ENCODE data around the gene ACTR5.
"Not testable (repeated sequence)": the region's sequence is repeated elsewhere in the genome, so short reads cannot be mapped to it uniquely, and the experiment has no call there.

The ACTR5 gene

DNA sequence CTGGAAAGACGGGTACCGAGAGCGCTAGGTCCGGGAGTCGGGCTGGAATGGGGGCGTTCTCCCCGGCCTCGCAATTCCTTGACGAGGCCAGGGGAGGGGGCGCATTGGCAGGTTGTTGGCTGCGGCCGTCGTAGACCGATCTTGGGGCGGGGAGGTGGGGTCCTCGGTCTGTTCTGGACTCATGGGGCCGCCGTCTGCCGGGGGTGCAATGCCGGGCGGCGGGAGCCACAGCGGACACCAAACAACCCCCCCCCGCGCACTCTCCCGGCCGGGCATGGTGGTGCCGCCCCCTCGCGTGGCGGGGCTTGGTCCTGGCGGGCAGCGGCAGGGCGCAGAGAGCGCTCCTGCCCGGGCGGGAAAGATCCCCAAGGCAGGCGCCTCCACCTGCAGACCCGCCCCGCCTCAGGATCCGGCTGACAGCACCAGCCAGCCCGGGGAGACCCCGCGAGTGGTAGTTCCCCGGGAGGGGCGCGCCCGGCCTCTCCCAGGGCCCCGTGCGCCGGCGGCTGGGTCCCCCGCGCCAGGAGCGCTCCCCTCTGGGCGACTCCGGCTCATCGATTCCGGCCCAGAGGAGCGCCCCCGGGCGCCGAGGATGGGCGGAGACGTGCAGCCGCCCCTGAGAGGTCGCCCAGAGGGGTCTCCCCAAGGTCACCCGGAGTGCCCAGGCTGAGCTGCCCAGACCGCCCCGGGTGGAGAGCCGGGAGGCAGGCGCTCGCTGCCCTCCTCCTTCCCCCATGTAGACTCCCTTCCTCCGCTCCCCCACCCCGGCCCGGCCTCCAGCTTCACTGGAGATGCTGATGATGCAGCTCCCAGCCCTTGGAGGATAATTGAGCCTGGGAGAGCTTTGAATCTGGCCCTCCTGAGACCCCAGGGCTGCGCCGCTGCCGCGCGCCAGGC, 57.9 kb downstream of the ACTR5 start:
- no peaks in the 10 kb centered on the region for H3K36me3 ChIP-seq (ENCODE audit: insufficient read depth, low read length)
- peak overlapping the region; percentile 61 for H3K4me3 ChIP-seq (ENCODE audit: low read length)
- H3K4me1 ChIP-seq (ENCODE audit: insufficient read depth, low read length), result peaks cover 33% of the 10 kb centered on the region
- peak overlapping the region; percentile 94 for H2AFZ ChIP-seq (ENCODE audit: low read depth, low read length)
- H3K9me3 ChIP-seq (ENCODE audit: low read length), result no peaks in the 10 kb centered on the region
- H3K27me3 ChIP-seq (ENCODE audit: insufficient read depth, low read length), result no peaks in the 10 kb centered on the region

DNA sequence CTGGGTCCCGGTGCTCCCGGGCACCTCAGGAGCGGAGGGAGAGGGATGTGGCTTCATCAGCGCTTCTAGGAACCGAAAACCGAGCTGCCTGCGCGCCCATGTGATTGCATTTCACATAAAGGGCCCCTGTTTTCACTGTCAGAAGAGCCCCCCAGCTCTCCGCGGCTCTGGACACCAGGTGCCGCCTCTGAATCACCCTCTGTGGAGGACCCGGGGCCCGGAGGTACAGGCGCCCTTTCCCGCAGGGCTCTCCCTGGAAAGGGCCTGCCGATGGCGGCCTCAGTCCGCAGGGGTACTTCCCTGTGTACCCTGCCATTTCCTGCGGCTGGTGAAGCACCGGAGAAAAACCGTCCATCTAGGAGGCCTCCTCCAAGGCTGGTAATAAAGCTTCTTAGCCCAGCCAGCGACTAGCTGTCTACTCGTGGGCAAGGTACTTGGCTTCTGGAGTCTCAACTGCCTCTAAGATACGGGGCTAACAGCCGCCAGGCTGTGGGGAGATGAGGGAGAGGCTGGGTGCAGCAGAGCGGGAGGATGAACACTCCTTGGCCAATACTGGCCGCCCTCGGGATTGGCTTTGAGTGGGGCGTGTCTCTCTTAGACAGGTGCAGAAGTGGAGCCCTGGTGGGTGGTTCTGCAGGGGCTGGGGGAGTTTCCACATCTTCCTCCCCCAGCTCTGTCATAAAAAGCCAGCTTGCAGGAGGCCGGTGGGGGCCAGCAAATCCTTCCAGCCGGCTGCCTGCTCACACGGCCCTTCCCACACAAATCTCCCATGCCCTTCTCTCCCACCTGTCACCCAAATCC, 58.8 kb downstream of the ACTR5 start:
- Histone ChIP-seq H3K9me3 (ENCODE audit: low read length) (no peaks in the 10 kb centered on the region), H3K4me3 (ENCODE audit: low read length) (peak overlapping the region; percentile 61), H3K36me3 (ENCODE audit: insufficient read depth, low read length) (no peaks in the 10 kb centered on the region), H3K4me1 (ENCODE audit: insufficient read depth, low read length) (peaks cover 33% of the 10 kb centered on the region), H2AFZ (ENCODE audit: low read depth, low read length) (peak overlapping the region; percentile 94), H3K27me3 (ENCODE audit: insufficient read depth, low read length) (no peaks in the 10 kb centered on the region)

DNA sequence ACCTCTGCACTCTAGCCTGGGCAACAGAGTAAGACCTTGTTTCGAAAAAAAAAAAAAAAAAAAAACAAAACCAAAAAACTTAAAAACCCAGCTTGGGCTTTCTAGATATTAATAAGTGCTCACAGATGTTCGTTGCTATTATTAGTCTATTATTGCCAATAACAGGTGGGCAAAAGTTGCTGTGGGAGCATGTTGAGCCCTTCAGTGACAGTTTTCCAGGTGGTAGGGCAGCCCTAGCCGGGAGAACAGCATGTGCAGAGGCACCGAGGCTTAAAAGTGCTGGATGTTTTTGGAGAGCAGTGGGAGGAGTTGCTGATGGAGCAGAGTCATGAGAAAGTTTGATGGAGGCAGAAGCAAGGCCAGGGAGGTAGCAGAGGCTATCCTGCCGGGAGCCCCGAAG, 61.7 kb downstream of the ACTR5 start:
- Histone ChIP-seq H2AFZ (ENCODE audit: low read depth, low read length) (no peak overlapping the region), H3K4me3 (ENCODE audit: low read length) (no peak overlapping the region), H3K27me3 (ENCODE audit: insufficient read depth, low read length) (no peaks in the 10 kb centered on the region), H3K36me3 (ENCODE audit: insufficient read depth, low read length) (no peaks in the 10 kb centered on the region), H3K9me3 (ENCODE audit: low read length) (no peaks in the 10 kb centered on the region), H3K4me1 (ENCODE audit: insufficient read depth, low read length) (peaks cover 20% of the 10 kb centered on the region)

DNA sequence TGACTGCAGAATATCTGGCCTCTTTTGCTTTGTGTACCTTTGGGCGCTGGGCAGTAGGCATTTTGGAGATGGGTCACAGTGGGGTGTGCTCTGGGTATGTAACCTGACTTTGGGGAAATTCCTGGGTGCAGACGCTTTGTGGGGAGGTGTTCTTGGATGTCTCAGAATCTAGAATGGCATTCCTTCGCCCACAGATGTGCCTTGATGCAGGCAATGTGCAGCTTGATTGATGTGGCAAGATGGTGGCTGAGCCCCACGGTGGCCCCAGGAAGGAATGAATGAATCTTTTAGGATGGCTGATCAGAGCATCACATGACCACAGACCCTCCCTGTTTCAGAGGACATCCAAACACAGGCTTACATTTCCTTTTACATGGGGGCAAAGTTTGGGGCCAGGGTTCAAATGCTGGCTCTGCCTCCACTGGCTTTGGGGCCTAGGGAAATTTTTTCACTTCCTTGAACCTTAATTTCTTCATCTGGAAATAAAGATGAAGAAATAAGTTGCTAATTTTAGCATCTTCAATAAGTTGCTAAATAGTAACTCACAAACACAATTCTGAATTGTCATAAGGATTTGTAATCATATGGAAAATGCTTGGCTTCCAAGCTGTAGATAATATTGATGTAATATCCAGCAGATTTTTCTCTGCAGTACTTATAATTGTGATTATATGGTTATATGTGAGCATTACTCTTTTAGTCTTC, 62.8 kb downstream of the ACTR5 start:
- no peak overlapping the region for H2AFZ ChIP-seq (ENCODE audit: low read depth, low read length)
- H3K27me3 ChIP-seq (ENCODE audit: insufficient read depth, low read length), result no peaks in the 10 kb centered on the region
- H3K9me3 ChIP-seq (ENCODE audit: low read length), result no peaks in the 10 kb centered on the region
- peaks cover 15% of the 10 kb centered on the region for H3K4me1 ChIP-seq (ENCODE audit: insufficient read depth, low read length)
- no peaks in the 10 kb centered on the region for H3K36me3 ChIP-seq (ENCODE audit: insufficient read depth, low read length)
- no peak overlapping the region for H3K4me3 ChIP-seq (ENCODE audit: low read length)

DNA sequence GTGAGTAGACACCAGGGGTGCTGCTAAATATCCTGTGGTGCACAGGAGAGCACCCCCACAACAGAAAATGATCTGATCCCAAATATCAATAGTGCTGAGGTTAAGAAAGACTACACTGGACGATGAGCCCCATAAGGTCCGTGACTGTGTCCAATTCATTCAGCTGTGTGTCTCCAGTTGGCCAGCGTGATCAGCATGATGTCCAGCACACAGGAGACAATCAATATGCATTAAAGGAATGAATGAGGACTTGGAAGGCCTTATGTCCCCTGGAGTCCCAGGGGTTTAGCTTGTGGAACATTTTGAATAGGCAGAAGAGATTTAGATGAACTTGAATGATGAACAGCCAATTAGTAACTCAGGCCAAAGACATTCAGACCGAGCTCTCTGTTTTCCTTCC, 63.5 kb downstream of the ACTR5 start:
- Histone ChIP-seq H3K4me3 (ENCODE audit: low read length) (no peak overlapping the region), H3K4me1 (ENCODE audit: insufficient read depth, low read length) (peaks cover 15% of the 10 kb centered on the region), H3K9me3 (ENCODE audit: low read length) (no peaks in the 10 kb centered on the region), H2AFZ (ENCODE audit: low read depth, low read length) (no peak overlapping the region), H3K27me3 (ENCODE audit: insufficient read depth, low read length) (no peaks in the 10 kb centered on the region), H3K36me3 (ENCODE audit: insufficient read depth, low read length) (no peaks in the 10 kb centered on the region)

DNA sequence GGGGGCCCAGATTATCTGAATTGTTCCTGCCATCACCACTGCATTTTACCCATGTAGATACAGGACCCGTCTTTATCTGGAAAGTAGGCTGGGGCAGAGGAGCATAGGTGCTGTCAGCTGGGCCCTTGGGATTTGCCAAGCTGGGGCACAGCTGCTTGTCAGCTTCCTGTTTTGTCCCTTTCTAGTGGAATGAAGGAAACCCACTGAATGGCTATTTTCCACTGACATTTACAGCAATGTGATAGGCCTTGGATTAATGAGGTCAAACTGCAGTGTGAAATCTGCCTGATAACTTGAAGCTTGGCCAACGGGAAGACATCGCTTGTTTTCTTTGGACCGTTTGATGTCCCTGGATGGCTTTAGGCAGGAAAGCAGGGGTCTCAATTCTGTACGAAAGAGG, 63.9 kb downstream of the ACTR5 start:
- Histone ChIP-seq H3K9me3 (ENCODE audit: low read length) (no peaks in the 10 kb centered on the region), H3K27me3 (ENCODE audit: insufficient read depth, low read length) (no peaks in the 10 kb centered on the region), H3K4me3 (ENCODE audit: low read length) (no peak overlapping the region)

DNA sequence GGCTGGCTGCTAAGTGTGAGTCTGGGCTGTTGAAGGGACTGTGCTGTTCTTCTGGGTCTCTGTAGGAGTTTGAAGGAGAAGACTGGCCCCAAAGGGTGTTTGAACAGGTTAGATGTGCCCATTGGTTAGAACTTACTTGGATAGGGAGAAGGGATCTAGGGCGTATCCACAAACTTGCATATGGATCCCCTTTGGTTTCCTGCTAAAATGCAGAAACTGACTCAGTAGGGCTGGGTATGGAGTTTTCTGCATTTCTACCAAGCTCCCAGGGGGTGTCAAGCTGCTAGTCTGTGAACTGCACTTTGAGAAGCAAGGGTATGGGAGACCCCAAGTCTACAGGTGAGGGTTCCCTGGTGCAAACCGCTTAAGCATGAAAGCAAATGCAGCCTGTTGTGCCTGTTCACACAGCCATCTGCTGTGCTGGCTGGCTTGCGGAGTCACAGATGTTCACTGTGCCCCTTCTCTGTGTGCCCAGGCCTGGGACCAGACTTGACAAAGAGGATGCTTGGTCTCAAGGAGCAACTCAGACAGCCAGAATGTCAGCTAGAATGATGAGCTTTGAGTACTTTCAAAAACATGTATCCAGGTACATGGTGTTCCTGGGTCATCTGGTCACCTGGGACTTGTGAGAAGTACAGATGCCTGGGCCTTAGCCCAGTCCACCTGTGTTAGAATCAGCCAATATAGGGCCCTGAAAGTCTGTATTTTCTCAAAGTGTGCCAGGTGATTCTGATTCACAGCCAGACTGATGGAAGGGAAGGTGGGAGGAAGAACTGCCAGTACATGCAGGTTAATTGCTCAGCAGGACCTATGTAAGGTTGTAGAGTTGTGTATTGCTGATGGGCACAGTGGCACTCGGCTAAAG, 64.7 kb downstream of the ACTR5 start:
- H3K27me3 ChIP-seq (ENCODE audit: insufficient read depth, low read length), result no peaks in the 10 kb centered on the region
- peaks cover 9% of the 10 kb centered on the region for H3K4me1 ChIP-seq (ENCODE audit: insufficient read depth, low read length)
- no peaks in the 10 kb centered on the region for H3K36me3 ChIP-seq (ENCODE audit: insufficient read depth, low read length)
- H3K9me3 ChIP-seq (ENCODE audit: low read length), result no peaks in the 10 kb centered on the region
- H3K4me3 ChIP-seq (ENCODE audit: low read length), result no peak overlapping the region
- no peak overlapping the region for H2AFZ ChIP-seq (ENCODE audit: low read depth, low read length)

More for the DNA sequence above, 63.9 kb downstream of the ACTR5 start:
- peaks cover 10% of the 10 kb centered on the region for H3K4me1 ChIP-seq (ENCODE audit: insufficient read depth, low read length)
- no peaks in the 10 kb centered on the region for H3K36me3 ChIP-seq (ENCODE audit: insufficient read depth, low read length)
- H2AFZ ChIP-seq (ENCODE audit: low read depth, low read length), result no peak overlapping the region

DNA sequence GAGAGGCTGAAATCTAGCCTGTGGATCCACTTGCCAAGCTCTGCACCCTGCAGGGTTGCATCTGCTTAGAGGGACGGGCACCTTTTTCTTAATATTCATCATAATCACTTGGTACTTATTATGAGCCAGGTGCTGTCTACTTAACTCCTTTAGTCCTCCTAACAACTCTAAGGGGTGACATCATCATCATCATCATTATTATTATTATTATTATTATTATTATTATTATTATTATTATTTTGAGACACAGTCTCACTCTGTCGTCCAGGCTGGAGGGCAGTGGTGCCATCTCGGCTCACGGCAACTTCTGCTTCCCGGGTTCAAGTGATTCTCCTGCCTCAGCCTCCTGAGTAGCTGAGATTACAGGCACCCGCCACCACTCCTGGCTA, 65.3 kb downstream of the ACTR5 start:
- H3K4me3 ChIP-seq (ENCODE audit: low read length); H2AFZ ChIP-seq (ENCODE audit: low read depth, low read length); H3K27me3 ChIP-seq (ENCODE audit: insufficient read depth, low read length); H3K36me3 ChIP-seq (ENCODE audit: insufficient read depth, low read length); H3K4me1 ChIP-seq (ENCODE audit: insufficient read depth, low read length); H3K9me3 ChIP-seq (ENCODE audit: low read length): not testable (repeated sequence)

DNA sequence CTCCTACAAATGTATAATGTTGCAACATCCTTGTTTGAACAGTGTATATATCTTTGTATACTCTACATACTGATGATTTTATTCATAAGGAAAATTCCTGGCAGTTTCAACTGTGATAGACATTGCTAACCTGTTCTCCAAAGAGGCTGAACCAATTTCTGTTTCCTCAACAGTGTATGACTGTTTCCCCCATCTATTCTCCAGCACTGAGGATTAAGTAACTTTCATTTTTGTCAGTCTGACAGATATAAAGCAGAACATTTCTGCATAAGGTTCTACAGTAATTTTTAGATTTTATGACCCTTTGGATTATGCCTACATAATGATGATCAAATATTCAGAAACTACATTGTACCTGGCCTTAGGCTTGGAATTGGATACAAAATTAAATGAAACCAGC, 67.2 kb downstream of the ACTR5 start:
- H3K36me3 ChIP-seq (ENCODE audit: insufficient read depth, low read length), result no peaks in the 10 kb centered on the region
- H3K27me3 ChIP-seq (ENCODE audit: insufficient read depth, low read length), result no peaks in the 10 kb centered on the region
- no peak overlapping the region for H3K4me3 ChIP-seq (ENCODE audit: low read length)
- H3K9me3 ChIP-seq (ENCODE audit: low read length), result no peaks in the 10 kb centered on the region
- H2AFZ ChIP-seq (ENCODE audit: low read depth, low read length), result no peak overlapping the region
- no peaks in the 10 kb centered on the region for H3K4me1 ChIP-seq (ENCODE audit: insufficient read depth, low read length)

DNA sequence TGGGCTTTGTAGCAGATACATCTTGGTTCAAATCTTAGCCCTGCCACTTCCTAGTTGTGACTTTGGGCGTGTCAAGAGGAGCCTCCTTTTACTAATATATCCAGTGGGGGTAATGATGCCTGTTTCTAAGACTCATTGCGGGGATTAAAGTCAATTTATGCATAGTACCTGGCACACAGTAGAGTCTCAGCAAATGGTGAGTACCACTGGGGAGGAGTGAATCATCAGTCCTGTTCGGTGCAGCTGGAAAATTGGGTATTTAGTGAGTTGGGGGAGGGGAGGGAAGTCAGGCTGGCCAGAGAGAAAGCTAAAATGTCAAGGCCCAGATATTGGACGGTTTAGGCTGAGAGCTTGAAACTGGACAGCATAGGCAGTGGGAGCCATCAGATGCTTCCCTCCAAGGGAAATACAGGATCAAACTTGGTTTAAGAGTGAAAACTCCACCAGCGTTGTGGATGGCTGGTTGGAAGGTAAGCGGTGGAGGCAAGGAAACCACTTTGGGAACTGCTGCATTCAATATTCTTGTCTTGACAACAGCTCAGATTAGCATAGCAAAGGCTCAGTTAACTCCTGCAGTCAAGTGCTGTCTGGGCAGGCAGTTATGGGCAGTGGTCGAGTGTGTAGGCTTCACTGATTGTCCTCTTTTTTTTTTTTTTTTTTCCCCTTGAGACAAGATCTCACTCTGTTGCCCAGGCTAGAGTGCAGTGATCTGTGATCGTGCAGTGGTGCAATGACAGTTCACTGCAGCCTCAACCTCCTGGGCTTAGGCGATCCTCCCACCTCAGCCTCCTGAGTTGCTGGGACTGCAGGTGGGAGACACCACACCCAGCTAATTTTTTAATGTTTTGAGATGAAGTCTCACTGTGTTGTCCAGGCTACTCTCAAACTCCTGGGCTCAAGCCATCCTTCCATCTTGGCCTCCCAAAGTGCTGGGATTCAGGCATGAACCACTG, 70.1 kb downstream of the ACTR5 start:
- Histone ChIP-seq H3K9me3 (ENCODE audit: low read length) (no peaks in the 10 kb centered on the region), H3K4me3 (ENCODE audit: low read length) (no peak overlapping the region), H3K36me3 (ENCODE audit: insufficient read depth, low read length) (no peaks in the 10 kb centered on the region), H2AFZ (ENCODE audit: low read depth, low read length) (no peak overlapping the region), H3K4me1 (ENCODE audit: insufficient read depth, low read length) (no peaks in the 10 kb centered on the region), H3K27me3 (ENCODE audit: insufficient read depth, low read length) (no peaks in the 10 kb centered on the region)
